Coronary artery (tissue), 2 donors: ENCODE data around the gene DNAJC8.

Source experiments
- DNase-seq: peaks from one replicate; pipeline ENCODE4 v3.0.0-alpha.2; 2017; ENCODE audit warnings: low spot score
- H3K27ac ChIP-seq, 2 donors: fragments of 200-600 bp; sonication (generic); one replicate each; pipeline ENCODE4 v1.5.1; 2016 to 2019
- H3K4me3 ChIP-seq: fragments of 200-600 bp; sonication (generic); 2 replicates; pipeline ENCODE4 v1.5.1; 2016; ENCODE audit warnings: mild to moderate bottlenecking, moderate library complexity
- TF ChIP-seq, protein P1 (sequence below): fragments of 200-600 bp; sonication (generic); IDR thresholded peaks from one replicate; pipeline ENCODE4 v1.5.1; 2019; ENCODE audit warnings: antibody characterized with exemption

The DNAJC8 gene

GRCh38 chr1:28249866-28250295 is 17.1 kb upstream of the DNAJC8 start:
- no peak overlapping the region for H3K27ac ChIP-seq

DNA sequence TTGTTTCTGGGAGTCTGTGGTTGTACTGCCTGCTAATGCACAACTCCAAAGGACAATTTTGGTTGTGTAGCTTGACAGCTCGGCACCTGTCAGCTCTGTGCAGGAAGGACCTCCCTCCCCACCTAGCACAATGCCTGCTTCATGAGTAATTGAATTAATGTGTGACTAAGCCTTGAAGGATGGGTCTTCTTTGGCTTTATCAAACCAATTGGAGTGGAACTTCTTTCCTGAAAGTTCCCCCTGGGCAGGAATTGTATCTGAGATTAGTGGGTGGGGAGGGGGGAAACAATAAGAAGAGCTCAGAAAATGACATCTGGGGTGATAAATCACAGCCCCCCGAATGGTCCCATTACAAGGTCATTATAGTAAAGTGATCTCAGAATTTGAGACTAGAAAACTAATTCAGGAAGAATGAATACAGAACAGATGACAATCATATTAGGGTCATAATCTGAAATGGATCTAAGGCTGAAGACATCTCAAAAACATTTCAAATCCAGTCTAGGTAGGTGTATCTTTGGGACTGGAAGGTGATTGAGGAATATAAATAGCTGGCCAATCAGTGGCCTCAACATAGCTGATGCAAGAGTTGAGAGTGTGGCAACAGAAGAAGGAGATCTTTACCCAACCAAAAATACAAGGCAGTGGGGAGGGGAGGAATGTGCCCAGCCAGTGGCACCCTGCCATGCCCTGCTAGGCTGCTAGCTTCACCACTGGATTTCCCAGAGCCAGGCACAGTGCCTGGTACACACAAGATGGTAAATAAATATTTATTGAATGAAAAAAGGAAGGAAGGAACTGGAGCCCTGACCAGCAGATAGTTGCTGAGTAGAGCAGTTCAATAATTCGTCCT is 16.4 kb upstream of the DNAJC8 start:
- Histone ChIP-seq H3K27ac (peak overlapping the region; percentile 35 to 79), H3K4me3 (no peak overlapping the region)

More at GRCh38 chr1:28249866-28250295, 17.1 kb upstream of the DNAJC8 start:
- TF ChIP-seq, protein P1, sequence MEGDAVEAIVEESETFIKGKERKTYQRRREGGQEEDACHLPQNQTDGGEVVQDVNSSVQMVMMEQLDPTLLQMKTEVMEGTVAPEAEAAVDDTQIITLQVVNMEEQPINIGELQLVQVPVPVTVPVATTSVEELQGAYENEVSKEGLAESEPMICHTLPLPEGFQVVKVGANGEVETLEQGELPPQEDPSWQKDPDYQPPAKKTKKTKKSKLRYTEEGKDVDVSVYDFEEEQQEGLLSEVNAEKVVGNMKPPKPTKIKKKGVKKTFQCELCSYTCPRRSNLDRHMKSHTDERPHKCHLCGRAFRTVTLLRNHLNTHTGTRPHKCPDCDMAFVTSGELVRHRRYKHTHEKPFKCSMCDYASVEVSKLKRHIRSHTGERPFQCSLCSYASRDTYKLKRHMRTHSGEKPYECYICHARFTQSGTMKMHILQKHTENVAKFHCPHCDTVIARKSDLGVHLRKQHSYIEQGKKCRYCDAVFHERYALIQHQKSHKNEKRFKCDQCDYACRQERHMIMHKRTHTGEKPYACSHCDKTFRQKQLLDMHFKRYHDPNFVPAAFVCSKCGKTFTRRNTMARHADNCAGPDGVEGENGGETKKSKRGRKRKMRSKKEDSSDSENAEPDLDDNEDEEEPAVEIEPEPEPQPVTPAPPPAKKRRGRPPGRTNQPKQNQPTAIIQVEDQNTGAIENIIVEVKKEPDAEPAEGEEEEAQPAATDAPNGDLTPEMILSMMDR: no peak
- no peak for DNase-seq
- H3K4me3 ChIP-seq: no peak overlapping the region

GRCh38 chr1:28248273-28249012 is 15.6 kb upstream of the DNAJC8 start:
- DNase-seq: peak; percentile 84
- peak overlapping the region; percentile 35 to 79 for H3K27ac ChIP-seq
- H3K4me3 ChIP-seq: no peak overlapping the region
- TF ChIP-seq, protein P1: peak; percentile 81

More for the DNA sequence above, 16.4 kb upstream of the DNAJC8 start:
- no peak for DNase-seq
- TF ChIP-seq, protein P1: no peak

- Histone ChIP-seq H3K27ac (peak overlapping the region; percentile 35 to 79), H3K4me3 (peak overlapping the region; percentile 66)
- no peak for DNase-seq
- TF ChIP-seq, protein P1: no peak
These were observed 14.9 kb upstream of the DNAJC8 start for GRCh38 chr1:28247612-28248272.

GRCh38 chr1:28246427-28246832 is 13.6 kb upstream of the DNAJC8 start:
- Histone ChIP-seq H3K4me3 (peak overlapping the region; percentile 66), H3K27ac (peak overlapping the region in 1 of 2 donors; percentile 49)
- no peak for DNase-seq
- TF ChIP-seq, protein P1: no peak

DNA sequence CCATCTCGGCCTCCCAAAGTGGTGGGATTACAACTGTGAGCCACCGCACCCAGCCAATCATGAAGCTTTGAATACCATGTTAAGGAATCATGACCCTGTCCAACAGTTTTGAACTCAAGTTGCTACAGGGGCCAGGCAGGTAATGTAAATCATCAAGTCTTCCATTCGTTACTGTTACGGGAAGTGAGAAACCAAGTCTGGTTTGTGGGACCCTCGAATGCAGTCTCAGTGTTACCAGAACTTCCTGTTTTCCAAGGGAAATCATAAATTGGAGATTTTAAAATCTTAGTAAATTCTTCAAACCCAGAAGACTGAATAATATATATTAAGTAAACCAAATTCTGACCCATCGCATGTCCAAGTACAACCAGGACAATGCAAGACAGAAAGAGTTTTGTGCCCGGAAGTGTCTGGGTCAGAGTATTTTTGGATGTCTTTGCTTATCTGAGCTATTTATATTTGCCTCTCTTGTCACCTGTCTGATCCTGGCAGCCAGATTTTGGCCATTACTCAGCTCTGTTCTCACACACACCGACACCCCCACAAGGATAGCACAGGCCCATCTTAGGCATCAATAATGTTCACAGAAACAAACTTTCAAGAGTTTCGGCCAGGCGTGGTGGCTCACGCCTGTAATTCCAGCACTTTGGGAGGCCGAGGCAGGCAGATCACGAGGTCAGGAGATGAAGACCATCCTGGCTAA is 11.9 kb upstream of the DNAJC8 start:
- no peak overlapping the region for H3K27ac ChIP-seq

More for the DNA sequence above, 11.9 kb upstream of the DNAJC8 start:
- H3K4me3 ChIP-seq: no peak overlapping the region
- DNase-seq: no peak
- TF ChIP-seq, protein P1: no peak
